Lower leg skin (tissue), 4 donors: ENCODE data around the gene OR52A5. TPM values are rescaled to one million over a fixed set of nuclear protein-coding genes. Genes with fewer than 3 reads are reported as not detected.
A peak's percentile ranks its signal among the peaks of the same experiment; 100 is the strongest.

ENCODE experiments used
- DNase-seq, 2 donors: peaks; one replicate each; pipeline ENCODE4 v3.0.0-alpha.2; 2019; ENCODE audit warnings: low spot score in 2 of 2
- H3K4me3 ChIP-seq: fragments of 200-600 bp; sonication (generic); 2 replicates; pipeline ENCODE4 v1.5.1; 2017; ENCODE audit warnings: mild to moderate bottlenecking, low read depth; ENCODE audit not compliant: poor library complexity, severe bottlenecking
- CTCF ChIP-seq, 3 donors: fragments of 450-650 bp; IDR thresholded peaks; one replicate each; pipeline ENCODE4 v1.5.1; 2016; ENCODE audit warnings: antibody characterized with exemption in 3 of 3, mild to moderate bottlenecking in 3 of 3, moderate library complexity in 2 of 3
- POLR2A ChIP-seq, 2 donors: fragments of 450-650 bp; IDR thresholded peaks; one replicate each; pipeline ENCODE4 v1.6.1; 2016 to 2017; ENCODE audit warnings: antibody characterized with exemption in 2 of 2, mild to moderate bottlenecking in 1 of 2, moderate library complexity in 1 of 2
- WGBS, 2 donors: methylation state at CpG; one replicate each; pipeline ENCODE4 v1.1.5; 2018; 5-methylcytosine and 5-hydroxymethylcytosine counted together
- intact Hi-C: fragments of 100-400 bp; cut with DNase I; formaldehyde crosslinking; loops from one replicate; pipeline ENCODE4 v1.15.0; 2023; ENCODE audit warnings: low total_unique reads
- total RNA-seq, 4 donors: library from RNA; depleted of rRNA; stranded (reverse); fragments of >200 nt; gene quantifications; one replicate each; pipeline ENCODE4 v1.1.0, GENCODE V29; 2016

Gene OR52A5
- total RNA-seq, 4 donors from 2014 or later = not detected

GRCh38 chr11:5136261-5136660, 1.9 kb downstream of the OR52A5 start:
- intact Hi-C loops = no loop called here
- DNase-seq = no peak
- H3K4me3 ChIP-seq = no peak overlapping the region
- TF ChIP-seq CTCF (IDR thresholded peaks at IDR 0.05) = no peak
- TF ChIP-seq POLR2A (IDR thresholded peaks at IDR 0.05) = no peak

GRCh38 chr11:5131584-5132335, 6.4 kb downstream of the OR52A5 start:
- WGBS, 2 donors = 83 to 89% methylated on average over 8 of the region's 8 CpGs
- DNase-seq = no peak
- intact Hi-C loops = no loop called here
- TF ChIP-seq POLR2A (IDR thresholded peaks at IDR 0.05) (no peak), CTCF (IDR thresholded peaks at IDR 0.05) (no peak)
- H3K4me3 ChIP-seq = no peak overlapping the region

- intact Hi-C loops = no loop called here
- no peak for DNase-seq
- H3K4me3 ChIP-seq = no peak overlapping the region
- TF ChIP-seq POLR2A (IDR thresholded peaks at IDR 0.05) = no peak
- no peak for TF ChIP-seq CTCF (IDR thresholded peaks at IDR 0.05)
- 48 to 59% methylated on average over 2 of the region's 2 CpGs for WGBS, 2 donors
Measured at GRCh38 chr11:5129457-5129877, 8.7 kb downstream of the OR52A5 start.

DNA sequence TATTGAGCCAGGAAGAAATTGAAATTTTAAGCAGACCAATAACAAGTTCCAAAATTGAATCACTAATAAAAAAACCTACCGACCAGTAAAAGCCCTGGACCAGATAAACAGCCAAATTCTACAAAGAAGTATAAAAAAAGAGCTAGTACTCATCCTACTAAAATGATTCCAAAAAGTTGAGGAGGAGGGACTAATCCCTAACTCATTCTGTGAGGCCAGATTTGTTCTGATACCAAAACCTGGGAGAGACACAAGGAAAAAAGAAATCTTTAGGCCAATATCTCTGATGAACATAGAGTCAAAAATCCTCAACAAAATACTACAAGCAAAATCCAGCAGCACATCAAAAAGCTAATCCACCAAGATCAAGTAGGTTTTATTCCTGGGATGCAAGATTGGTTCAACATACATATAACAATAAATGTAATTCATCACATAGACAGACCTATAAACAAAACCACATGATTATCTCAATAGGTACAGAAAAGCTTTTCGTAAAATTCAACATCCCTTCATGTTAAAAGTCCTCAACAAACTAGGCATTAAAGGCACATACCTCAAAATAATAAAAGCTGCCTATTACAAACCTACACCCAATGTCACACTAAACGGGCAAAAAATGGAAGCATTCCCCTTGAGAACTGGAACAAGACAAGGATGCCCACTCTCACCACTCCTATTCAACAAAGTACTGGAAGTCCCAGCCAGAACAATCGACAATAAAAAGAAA, 13.1 kb downstream of the OR52A5 start:
- intact Hi-C loops = no loop called here
- WGBS, 2 donors = 59 to 63% methylated on average over 4 of the region's 4 CpGs
- no peak for DNase-seq
- H3K4me3 ChIP-seq = no peak overlapping the region
- no peak for TF ChIP-seq CTCF (IDR thresholded peaks at IDR 0.05)

GRCh38 chr11:5123802-5124521, 14.2 kb downstream of the OR52A5 start:
- WGBS, 2 donors = 5 to 7% methylated on average over 4 of the region's 4 CpGs
- no peak overlapping the region for H3K4me3 ChIP-seq
- TF ChIP-seq POLR2A (IDR thresholded peaks at IDR 0.05) (no peak), CTCF (IDR thresholded peaks at IDR 0.05) (no peak)
- peak in 1 of 2 donors; percentile 30 for DNase-seq
- intact Hi-C loops = no loop called here
